ENCODE measurements around the gene CD59.
"Not testable (repeated sequence)": the region's sequence is repeated elsewhere in the genome, so short reads cannot be mapped to it uniquely, and the experiment has no call there.

CD59 gene

DNA sequence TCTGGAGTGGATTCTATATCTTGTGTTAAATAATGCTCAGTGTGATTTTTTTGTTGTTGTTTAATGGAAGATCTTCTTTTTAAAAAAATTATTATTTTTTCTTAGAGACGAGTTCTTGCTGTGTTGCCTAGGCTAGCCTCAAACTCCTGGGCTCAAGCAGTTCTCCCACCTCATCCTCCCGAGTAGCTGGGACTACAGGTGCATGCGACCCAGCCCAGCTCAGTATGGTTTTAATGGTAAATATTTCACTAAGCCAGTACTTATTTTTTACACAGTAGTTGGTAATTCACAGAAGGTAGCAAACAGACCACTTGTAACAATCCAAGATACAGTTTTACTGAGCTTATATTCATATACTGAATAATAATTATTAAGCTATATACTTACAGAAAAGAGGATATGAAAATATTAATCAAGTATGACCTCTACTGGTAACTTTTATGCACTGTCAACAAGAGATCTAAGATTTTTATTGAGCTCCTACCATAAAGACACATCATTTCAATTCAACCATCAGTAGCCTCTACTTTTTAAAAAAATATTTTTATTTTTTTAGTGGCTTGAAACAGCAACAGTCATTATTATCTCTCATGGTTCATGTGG, 6.1 kb upstream of the CD59 start:
- peak in 1 of 2 donors; percentile 28 for DNase-seq

GRCh38 chr11:33741806-33742205, 5.6 kb upstream of the CD59 start:
- no peak for DNase-seq

- no peak for DNase-seq
Observed at GRCh38 chr11:33737362-33737821, 1.2 kb upstream of the CD59 start.

- peak; percentile 50 to 53 for DNase-seq
Observed at GRCh38 chr11:33735271-33736147, 714 bp downstream of the CD59 start.

DNA sequence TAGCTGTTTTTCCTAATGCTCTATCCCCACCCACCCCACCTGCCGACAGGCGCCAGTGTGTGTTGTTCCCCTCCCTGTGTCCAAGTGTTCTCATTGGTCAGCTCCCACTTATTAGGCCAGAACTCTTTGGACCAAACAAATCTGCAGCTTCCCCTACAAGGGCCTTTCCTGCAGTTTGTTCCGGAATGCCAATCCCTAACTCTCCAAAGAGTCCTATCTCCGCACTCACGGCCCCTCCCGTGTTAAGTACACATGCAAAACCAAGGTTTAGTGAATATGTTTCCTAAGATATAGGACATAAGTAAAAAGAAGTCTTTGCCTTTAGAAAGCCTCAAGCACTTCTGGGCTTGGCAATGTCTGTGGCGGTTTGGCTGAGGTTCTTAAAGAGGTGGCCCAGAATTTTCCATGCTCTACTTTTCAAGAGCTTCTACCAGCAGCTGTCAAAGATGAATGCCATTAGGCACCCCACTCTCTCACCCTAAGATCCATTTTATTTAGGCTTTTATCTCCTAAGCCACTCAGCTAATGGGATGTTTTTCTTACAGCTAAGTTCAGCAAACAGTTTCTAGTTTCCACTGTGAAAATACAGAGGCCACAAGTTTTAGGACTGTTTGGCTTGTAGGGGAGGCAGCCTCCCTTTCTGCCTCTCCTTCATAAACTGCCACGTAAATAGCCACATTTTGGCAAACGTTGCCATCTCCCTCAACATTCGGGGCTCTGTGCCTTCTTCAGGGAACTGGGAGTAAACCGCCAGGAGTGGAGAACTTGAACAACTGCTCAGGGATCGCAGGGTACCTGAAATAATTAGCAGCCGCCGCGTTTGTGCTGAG, 1.6 kb downstream of the CD59 start:
- no peak for DNase-seq

DNA sequence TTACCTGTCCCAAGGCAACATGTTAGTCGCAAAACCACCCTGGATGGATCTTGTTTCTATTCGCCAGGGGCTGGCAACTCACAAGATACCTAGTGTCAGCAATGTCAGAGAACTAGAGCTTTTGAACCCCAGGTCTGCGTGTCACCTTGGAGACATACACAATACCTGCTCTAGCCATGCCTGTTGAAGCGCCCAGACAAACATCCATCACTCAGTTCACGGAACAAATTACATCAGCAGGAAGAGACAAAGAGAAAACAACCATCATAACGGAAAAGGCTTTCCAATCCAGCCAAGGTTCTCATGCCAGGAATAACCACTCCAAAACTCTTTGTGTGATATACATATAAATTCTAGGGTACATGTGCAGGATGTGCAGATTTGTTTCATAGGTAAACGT, 2.2 kb downstream of the CD59 start:
- DNase-seq: no peak

- peak in 1 of 2 donors; percentile 14 for DNase-seq
Observed at GRCh38 chr11:33731723-33732531, 4.3 kb downstream of the CD59 start.

DNA sequence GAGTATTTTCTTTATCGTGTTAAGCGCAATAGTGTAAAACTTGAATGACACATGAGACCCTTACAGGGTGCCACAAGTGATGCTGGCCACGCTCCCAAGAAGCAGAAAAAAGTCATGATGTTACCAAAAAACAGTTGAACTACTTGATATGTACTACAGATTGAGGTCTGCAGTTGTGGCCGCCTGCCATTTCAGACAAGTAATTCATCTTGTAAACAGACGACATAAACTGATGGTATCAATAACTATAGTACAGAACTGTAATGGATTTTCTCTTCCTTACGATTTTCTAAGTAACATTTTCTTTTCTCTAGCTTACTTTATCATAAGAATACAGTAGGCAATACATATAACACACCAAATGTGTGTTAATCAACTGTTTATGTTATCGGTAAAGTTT, 5.5 kb downstream of the CD59 start:
- no peak for DNase-seq

- not testable (repeated sequence) for DNase-seq
Observed at GRCh38 chr11:33729072-33729664, 7.1 kb downstream of the CD59 start.

DNA sequence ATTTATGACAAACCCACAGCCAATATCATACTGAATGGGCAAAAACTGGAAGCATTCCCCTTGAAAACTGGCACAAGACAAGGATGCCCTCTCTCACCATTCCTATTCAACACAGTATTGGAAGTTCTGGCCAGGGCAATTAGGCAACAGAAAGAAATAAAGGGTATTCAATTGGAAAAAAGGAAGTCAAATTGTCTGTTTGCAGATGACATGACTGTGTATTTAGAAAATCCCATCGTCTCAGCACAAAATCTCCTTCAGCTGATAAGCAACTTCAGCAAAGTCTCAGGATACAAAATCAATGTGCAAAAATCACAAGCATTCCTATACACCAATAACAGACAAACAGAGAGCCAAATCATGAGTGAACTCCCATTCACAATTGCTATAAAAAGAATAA, 8.7 kb downstream of the CD59 start:
- DNase-seq: not testable (repeated sequence)

GRCh38 chr11:33725496-33725895, 10.7 kb downstream of the CD59 start:
- no peak for DNase-seq

DNA sequence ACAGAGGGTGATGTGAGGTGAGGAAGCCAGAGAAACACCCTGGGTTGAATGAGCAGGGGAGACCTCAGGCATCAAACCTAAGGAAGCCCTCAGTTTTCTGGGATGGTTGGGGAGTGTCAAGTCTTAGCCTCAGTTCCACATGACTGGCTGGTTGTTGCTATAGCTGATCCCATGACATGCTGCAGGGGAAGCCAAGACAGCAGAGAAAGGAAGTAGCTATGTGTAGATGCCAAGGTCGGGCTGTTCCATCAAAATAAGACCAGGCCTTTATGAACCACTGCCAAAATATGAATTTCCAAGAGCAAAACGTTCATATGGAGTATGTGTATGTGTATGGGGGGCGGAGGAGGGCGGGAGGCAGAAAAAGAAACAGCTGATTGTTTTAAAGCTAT, 11.6 kb downstream of the CD59 start:
- DNase-seq: no peak

DNA sequence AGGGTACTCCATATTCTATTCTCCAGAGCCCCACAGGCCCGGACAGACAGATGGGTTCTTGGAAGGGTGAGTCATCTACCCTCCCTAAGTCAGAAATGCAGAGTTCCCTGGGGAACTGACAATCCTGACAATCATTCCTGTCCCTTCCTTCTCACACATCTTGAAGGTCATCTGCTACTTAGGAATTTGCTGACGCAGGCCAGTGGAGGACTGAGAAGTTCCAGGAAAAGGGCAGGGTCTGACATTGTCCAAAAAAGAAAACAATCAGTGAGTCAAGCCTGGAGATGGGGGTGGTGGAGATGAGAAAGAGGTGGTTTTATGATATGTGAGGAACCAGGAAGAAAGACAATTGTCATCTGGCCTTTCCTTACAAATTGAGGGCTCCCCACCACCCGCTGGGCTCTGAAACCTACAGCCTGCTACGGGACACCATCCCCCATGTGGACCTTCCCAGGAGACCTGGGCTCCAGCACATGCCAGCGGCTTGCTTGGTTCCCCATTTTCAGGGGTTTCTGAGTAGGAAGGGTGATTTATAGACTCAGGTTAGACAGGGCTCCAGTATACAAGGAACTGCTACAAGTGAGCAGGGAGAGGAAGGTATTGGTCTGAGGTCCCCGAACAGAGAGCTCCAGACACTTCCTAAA, 12.9 kb downstream of the CD59 start:
- DNase-seq: peak in 1 of 2 donors; percentile 8

GRCh38 chr11:33722590-33723234, 13.5 kb downstream of the CD59 start:
- peak in 1 of 2 donors; percentile 22 for DNase-seq

DNA sequence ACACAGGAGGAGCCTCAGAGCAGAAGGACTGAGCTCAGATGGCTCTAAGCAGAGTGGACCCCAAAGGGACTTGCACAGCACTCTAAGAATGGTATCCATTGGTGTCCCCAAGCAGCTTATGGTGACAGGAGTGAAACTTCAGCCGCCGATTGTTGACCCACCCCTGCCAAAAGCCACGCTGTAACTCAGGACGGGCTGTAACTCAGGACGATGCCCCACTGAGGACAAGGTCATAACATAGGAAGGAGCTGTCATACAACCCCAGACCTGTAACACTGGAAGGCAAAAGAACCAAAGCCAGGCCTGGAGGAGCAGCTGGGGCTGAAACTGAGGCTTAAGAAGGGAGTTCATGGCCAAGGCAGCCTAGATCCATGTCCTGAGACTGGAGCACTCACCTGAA, 14.2 kb downstream of the CD59 start:
- no peak for DNase-seq

- no peak for DNase-seq
Observed at GRCh38 chr11:33721426-33721825, 14.8 kb downstream of the CD59 start.

- no peak for DNase-seq
Observed at GRCh38 chr11:33719587-33719986, 16.6 kb downstream of the CD59 start.

DNA sequence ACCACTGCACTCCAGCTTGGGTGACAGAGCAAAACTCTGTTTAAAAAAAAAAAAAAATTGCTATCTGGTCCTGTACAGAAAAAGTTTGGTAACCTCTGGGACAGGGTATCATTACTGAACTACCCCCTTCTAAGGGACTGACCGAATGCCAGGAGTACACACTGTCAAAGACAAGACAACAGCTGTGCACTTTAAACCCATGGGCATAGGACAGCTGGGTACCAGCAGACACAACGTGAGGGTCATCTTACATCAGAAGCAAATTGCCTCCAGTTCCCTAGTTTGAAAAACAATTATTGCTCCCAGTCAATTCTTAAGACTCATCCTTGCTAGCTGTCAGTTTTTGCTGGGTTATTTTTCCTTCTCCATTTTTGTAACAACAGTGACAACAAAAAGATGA, 17.8 kb downstream of the CD59 start:
- DNase-seq: no peak

DNA sequence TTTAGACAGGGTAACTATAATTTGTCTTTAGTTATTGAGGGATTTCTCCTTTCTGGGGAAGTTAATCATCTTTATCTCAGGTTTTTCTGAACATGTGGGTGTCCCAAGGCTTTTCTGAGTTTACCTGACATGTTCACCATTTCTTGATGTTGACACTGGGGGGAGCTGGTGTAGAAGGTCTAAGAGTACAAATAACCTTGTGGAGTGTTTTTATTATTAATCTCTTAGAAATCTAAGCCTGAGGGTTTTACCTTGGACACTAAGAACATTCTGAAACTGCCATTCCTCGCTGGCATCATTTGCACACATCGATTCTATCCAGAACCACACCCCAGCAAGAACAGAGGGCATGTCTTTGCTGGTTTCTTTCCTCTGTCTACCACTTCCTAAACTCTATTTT, 20.0 kb downstream of the CD59 start:
- peak in 1 of 2 donors; percentile 35 for DNase-seq

DNA sequence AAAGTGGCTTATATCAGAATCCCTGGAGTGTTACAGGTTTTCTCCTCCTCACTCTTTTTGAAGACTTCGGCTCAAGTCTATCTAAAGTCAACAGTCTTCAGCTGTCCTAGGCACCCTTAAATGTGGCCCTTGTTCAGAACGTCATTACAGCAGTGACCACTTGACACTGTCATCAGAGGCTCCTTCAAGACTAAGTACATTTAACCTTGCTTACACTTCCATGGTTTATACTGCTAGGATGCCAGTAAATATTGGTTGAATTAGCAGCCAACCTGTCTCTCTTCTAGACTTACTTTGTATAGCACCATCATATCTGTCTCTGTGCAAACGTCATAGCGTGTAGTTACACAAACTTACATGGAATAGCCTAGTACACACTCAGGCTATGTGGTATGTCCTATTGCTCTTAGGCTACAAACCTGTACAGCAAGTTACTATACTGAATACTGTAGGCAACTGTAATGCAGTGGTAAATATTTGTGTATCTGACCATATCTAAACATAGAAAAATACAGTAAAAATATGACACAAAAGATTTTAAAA, 22.3 kb downstream of the CD59 start:
- no peak for DNase-seq
